Mesodermal cell (in vitro differentiated cells): Measurements from ENCODE around the gene MGME1.

Experiments used
- H3K27ac ChIP-seq: 2 replicates; pipeline ENCODE4 v1.7.0; 2013; ENCODE audit warnings: mild to moderate bottlenecking, low read depth, low read length, moderate library complexity; ENCODE audit not compliant: severe bottlenecking
- H3K36me3 ChIP-seq: 2 replicates; pipeline ENCODE4 v1.7.1; 2013; ENCODE audit warnings: mild to moderate bottlenecking, low read length, moderate library complexity; ENCODE audit not compliant: control insufficient read depth, insufficient read depth
- H3K4me1 ChIP-seq: one replicate; pipeline ENCODE4 v1.7.1; 2013; ENCODE audit warnings: mild to moderate bottlenecking, low read length; ENCODE audit not compliant: insufficient read depth, control insufficient read depth, poor library complexity, severe bottlenecking
- H3K4me3 ChIP-seq: 2 replicates; pipeline ENCODE4 v1.7.0; 2013; ENCODE audit warnings: low read length, control low read depth, mild to moderate bottlenecking; ENCODE audit not compliant: insufficient read depth, poor library complexity, severe bottlenecking; ENCODE audit errors: extremely low read depth
- H3K9me3 ChIP-seq: 2 replicates; pipeline ENCODE4 v1.7.1; 2013; ENCODE audit warnings: mild to moderate bottlenecking, low read length, moderate library complexity; ENCODE audit not compliant: control insufficient read depth
- WGBS, 2 experiments: methylation state at CpG; one replicate each; pipeline ENCODE4 v1.1.5; 2013; ENCODE audit warnings: missing lambda C conversion rate in 2 of 2; ENCODE audit not compliant: insufficient coverage in 2 of 2; 5-methylcytosine and 5-hydroxymethylcytosine counted together

The MGME1 gene

DNA sequence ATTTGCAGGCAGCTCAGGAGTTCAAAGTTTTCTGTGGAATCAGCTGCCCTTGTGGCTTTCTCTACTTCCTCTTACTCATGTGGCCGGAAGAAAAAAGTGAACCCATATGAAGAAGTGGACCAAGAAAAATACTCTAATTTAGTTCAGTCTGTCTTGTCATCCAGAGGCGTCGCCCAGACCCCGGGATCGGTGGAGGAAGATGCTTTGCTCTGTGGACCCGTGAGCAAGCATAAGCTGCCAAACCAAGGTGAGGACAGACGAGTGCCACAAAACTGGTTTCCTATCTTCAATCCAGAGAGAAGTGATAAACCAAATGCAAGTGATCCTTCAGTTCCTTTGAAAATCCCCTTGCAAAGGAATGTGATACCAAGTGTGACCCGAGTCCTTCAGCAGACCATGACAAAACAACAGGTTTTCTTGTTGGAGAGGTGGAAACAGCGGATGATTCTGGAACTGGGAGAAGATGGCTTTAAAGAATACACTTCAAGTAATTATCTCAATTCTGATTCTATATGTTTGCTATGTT, 1.1 kb downstream of the MGME1 start:
- peaks cover 23% of the 10 kb centered on the region for H3K36me3 ChIP-seq
- 3 to 11% methylated on average over 7 of the region's 9 CpGs for WGBS, 2 experiments
- peak overlapping the region; percentile 99 for H3K27ac ChIP-seq
- peak overlapping the region; percentile 92 for H3K4me3 ChIP-seq
- H3K4me1 ChIP-seq = peaks cover 6% of the 10 kb centered on the region
- H3K9me3 ChIP-seq = no peaks in the 10 kb centered on the region

DNA sequence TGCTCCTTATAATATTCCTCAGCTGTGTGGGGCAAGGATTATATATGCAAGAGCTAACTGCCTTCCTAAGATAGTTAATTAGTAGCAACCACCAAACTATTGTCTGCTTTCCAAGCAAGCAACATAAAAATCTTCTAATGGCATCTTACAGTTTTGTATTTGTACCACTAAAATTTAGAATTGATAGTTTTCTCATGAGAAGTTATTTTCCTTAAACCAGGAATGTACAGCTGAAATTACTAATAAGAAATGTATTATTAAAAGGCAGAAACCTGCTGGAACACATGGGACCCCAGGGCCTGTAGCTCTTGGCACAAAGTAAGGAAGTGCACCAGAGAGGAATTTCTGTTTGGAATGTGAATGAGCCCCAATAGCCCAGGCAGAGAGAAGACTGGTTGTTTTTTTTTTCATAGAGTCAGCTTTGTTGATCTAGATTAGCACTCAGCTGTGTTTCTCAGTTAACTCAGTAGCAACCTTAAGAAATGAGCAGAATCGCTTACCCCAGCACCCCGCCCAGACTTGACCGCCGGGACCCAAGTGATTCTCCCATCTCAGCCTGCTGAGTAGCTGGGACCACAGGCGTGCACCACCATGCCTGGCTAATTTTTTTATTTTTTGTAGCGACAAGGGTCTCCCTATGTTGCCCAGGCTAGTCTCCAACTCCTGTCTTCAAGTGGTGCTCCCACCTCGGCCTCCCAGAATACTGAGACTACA, 2.6 kb downstream of the MGME1 start:
- Histone ChIP-seq H3K9me3 (no peaks in the 10 kb centered on the region), H3K4me3 (peak overlapping the region; percentile 92), H3K27ac (peak overlapping the region; percentile 52), H3K4me1 (no peaks in the 10 kb centered on the region), H3K36me3 (peaks cover 27% of the 10 kb centered on the region)
- 7 to 19% methylated on average over 5 to 6 of the region's 7 CpGs for WGBS, 2 experiments

DNA sequence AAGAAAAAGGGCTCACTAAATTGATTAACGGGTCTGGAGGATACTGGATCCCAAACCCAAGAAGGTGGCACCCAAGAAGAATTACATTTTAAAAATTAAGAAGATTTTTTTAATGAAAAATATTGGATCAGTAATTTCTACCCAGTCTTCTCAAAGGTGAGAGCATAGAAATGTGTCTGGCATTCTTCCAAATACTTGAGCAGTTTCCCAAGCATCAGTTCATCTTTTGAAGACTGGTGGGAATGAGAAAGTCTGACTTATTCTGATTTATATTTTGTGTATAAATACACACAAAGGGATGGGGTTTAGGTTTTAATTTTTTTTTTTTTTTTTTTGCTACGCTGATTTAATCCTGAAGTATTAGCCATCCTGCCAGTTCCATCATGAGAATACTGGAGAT, 3.3 kb downstream of the MGME1 start:
- WGBS, 2 experiments = no CpG with 5 or more reads among the region's 2 CpGs
- Histone ChIP-seq H3K36me3 (peaks cover 28% of the 10 kb centered on the region), H3K27ac (no peak overlapping the region), H3K9me3 (no peaks in the 10 kb centered on the region), H3K4me1 (no peaks in the 10 kb centered on the region), H3K4me3 (peak overlapping the region; percentile 92)

DNA sequence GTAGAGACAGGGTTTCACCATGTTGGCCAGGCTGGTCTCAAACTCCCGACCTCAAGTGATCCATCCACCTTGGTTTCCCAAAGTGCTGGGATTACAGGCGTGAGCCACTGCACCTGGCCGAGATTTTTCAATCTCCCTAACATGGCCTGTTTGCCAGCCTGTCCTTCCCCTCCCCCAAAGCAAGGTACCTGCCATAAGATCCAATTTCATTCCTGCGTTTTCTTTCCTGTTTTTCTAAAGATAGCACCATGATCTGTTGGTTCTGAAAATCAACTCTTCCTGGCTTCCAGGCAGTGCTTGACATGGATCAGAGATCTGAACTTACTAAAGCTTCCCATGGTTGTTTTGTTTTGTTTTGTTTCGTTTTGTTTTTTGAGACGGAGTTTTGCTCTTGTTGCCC, 7.5 kb downstream of the MGME1 start:
- peaks cover 62% of the 10 kb centered on the region for H3K36me3 ChIP-seq
- no peaks in the 10 kb centered on the region for H3K9me3 ChIP-seq
- H3K4me1 ChIP-seq = no peaks in the 10 kb centered on the region
- no peak overlapping the region for H3K4me3 ChIP-seq
- 97 to 100% methylated on average over 6 of the region's 6 CpGs for WGBS, 2 experiments
- H3K27ac ChIP-seq = no peak overlapping the region

DNA sequence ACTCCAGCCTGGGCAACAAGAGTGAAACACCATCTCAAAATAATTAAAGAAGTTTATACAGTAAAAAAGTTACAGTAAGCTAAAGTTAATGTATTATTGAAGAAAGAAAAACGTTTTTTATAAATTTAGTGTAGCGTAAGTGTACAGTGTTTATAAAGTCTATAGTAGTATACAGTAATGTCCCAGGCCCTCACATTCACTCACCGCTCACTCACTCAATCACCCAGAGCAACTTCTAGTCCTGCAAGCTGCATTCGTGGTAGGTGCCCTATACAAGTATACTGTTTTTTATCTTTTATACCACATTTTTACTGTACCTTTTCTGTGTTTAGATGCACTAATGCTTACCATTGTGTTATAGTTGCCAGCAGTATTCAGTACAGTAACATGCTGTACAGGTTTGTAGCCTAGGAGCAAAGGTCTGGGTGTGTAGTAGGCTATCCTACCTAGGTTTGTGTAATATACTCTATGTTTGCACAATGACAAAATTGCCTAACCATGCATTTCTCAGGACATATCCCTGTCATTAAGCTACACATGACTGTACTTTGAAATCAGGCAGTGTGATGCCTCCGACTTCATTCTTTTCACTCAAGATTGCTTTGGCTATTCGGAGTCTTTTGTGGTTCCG, 16.7 kb downstream of the MGME1 start:
- Histone ChIP-seq H3K4me1 (no peaks in the 10 kb centered on the region), H3K36me3 (peaks cover 57% of the 10 kb centered on the region), H3K4me3 (no peak overlapping the region), H3K27ac (no peak overlapping the region), H3K9me3 (no peaks in the 10 kb centered on the region)
- WGBS, 2 experiments = 90 to 100% methylated on average over 2 to 3 of the region's 7 CpGs

DNA sequence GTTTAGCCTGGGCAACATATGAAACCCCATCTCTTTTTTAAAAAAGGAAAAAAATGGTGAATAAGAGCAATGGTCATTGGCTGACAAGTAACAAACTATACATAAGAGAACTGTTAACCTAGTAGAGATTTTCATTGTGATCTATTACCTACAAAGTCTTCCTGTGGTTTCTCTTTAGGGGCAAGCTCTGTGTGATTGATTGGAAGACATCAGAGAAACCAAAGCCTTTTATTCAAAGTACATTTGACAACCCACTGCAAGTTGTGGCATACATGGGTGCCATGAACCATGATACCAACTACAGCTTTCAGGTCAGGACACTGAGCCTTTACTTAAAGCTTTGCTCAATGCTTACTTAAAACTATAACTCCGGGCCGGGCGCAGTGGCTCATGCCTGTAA, 19.2 kb downstream of the MGME1 start:
- Histone ChIP-seq H3K36me3 (peaks cover 64% of the 10 kb centered on the region), H3K27ac (no peak overlapping the region), H3K4me3 (no peak overlapping the region), H3K9me3 (no peaks in the 10 kb centered on the region), H3K4me1 (no peaks in the 10 kb centered on the region)
- 72 to 96% methylated on average over 3 of the region's 3 CpGs for WGBS, 2 experiments

DNA sequence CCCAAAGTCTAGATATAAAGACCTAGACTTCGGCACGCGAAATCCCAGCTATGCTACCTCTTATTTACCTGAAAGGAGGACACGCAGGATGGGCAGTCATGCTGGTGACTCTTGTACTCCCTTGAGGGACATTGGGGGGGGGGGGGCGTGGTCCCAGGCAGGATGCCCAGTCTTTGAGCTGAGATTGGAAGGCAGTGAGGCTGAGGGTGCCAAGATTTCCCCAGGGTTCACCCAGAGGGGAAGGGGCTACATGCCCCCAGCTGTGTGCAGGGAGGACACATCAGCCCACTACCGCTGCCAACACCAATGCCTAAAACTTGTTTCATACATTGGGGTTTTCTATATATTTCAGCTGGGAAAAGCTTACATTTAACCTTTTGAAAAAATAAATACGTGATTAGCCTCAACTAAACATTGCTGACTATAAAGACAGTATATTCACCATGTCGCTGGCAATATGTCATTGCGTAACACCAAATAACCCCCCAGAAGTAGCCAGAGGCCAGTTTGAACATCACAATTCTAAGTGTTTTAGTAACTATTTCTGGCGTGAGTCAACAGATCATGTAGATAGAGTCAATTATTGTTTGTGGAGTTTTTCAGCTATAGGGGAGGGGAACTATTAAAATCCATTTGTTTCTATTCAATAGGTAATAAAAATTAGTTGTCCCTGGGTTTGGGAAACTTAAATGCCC, 21.6 kb downstream of the MGME1 start:
- Histone ChIP-seq H3K9me3 (no peaks in the 10 kb centered on the region), H3K27ac (no peak overlapping the region), H3K4me3 (no peak overlapping the region), H3K4me1 (no peaks in the 10 kb centered on the region), H3K36me3 (peaks cover 52% of the 10 kb centered on the region)
- WGBS, 2 experiments = 100% methylated on average over 2 of the region's 10 CpGs; no CpG with 5 or more reads in 1 of the 2 experiments

DNA sequence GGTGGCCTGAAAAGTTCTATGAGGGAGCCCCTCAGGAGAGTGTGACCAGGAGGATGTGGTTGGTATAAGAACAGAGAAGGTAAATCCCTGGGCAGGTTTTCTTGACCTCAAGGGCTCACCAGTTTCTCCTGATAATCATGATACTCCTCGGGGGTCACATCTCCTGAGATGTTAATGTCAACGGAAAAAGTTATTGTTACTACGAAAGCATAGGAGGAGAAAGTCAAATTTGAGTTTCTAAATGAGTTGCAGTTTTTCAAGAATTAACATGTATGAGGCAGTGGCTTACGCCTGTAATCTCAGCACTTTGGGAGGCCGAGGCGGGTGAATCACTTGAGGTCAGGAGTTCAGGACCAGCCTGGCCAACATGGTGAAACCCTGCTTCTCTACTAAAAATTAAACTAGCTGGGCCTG, 23.4 kb downstream of the MGME1 start:
- Histone ChIP-seq H3K4me1 (no peaks in the 10 kb centered on the region), H3K36me3 (peaks cover 40% of the 10 kb centered on the region), H3K4me3 (no peak overlapping the region), H3K9me3 (no peaks in the 10 kb centered on the region), H3K27ac (no peak overlapping the region)
- 95% methylated on average over 4 to 6 of the region's 6 CpGs for WGBS, 2 experiments

DNA sequence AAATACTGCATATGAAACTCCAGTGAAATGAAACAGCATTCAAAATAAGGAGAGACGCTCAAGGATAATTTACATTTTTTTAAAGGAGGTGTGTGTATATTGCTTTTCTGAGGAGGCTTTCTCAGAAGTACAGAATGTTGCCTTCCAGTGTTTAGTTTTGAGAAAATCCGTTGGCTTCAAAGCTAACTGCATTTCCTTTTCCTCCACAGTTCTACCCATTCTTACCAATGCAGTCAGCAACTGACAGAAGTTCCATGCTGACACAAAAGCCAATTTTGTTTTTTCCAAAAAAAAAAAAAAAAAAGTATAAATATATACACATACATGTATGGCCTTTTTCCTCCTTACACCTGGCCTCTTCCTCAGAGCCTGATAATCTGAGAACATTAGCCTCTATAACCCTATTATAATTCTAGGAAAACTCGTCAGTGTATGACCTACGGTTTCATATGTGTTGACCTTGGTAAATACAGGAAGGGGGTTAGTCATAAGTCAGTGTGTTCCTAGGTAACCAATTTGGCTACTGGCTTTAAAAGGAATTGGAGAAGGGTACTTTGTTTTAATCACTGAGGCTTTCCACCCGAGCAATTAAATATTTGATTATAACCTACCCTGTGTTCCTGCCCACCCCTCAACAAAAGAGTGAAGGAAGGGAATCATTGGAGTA, 24.2 kb downstream of the MGME1 start:
- Histone ChIP-seq H3K36me3 (peaks cover 36% of the 10 kb centered on the region), H3K4me3 (no peak overlapping the region), H3K27ac (no peak overlapping the region), H3K9me3 (no peaks in the 10 kb centered on the region), H3K4me1 (no peaks in the 10 kb centered on the region)
- WGBS, 2 experiments = 100% methylated on average over 2 to 3 of the region's 5 CpGs

DNA sequence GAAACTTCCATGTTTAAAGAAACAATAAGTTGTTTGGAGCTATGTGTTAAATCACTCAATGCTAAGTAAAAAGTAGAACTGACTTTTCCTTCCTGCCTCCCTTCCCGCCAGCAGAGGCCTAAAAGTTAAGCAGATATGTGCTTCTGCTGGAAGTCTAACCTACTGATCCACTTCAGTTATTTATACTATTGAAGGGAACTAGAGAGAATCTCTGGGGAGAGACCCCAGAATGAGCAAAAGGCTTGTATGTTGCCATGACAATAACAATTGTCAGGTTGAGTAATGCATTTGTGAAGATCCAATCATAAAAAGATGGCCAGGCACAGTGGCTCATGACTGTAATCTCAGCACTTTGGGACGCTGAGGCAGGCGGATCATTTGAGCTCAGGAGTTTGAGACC, 24.7 kb downstream of the MGME1 start:
- Histone ChIP-seq H3K4me3 (no peak overlapping the region), H3K36me3 (peaks cover 31% of the 10 kb centered on the region), H3K4me1 (no peaks in the 10 kb centered on the region), H3K9me3 (no peaks in the 10 kb centered on the region), H3K27ac (no peak overlapping the region)
- 100% methylated on average over 2 of the region's 3 CpGs; no CpG with 5 or more reads in 1 of the 2 experiments for WGBS, 2 experiments
